Nucleus accumbens (tissue), 56 donors: ENCODE results near the gene DDX11.
"Not testable (repeated sequence)": the region's sequence is repeated elsewhere in the genome, so short reads cannot be mapped to it uniquely, and the experiment has no call there.

Source experiments
- DNase-seq, 56 donors: peaks; one replicate each; lab custom pipeline; 2025; lab: John Stamatoyannopoulos, UW

DDX11 gene

GRCh38 chr12:31119192-31119802 is 45.6 kb downstream of the DDX11 start:
- no peak for DNase-seq

DNA sequence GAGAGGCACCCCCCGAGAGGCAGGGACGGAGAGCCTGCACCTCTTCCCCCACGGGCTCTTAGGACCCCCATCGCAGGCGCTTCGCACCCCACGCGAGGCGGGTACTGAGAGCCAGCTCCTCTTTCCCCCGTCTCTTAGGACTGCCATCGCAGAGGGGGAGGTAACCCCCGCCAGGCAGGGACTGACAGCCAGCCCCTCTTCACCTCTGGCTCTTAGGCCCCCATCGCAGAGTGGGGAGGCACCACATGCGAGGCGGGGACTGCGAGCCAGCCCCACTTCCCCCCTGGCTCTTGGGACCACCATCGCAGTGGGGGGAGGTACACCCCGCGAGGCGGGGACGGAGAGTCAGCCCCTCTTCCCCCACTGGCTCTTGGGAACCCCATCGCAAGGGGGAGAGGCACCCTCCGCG is 46.1 kb downstream of the DDX11 start:
- DNase-seq = no peak

GRCh38 chr12:31120392-31121008 is 46.8 kb downstream of the DDX11 start:
- no peak for DNase-seq

DNA sequence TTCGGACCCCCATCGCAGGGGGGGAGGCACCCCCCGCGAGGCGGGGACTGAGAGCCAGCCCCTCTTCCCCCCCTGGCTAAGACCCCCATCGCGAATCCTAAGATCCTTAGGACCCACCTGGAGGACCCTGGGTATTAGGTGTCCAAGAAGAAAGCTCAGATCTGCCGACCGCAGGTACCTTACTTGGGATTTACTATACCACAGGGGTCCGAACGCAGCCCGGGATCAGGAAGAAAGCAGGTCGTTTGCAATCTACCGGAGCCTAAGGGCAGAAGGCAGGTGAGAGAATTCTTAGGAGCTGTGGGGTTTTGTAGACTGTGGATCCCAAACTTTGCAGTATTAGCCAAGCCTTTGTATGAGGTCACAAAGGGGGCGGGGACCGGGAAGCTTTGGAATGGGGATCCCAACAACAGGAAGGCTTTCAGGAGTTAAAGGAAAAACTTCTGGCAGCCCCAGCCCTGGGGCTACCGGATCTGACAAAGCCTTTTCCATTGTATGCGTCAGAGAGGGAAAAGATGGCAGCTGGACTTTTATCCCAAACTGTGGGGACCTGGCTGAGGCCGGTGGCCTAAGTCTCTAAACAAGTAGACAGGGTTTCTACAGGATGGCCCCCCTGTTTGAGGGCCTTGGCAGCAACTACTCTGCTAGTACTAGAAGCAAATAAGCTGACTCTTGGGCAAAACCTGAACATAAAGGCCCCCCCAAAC is 47.5 kb downstream of the DDX11 start:
- DNase-seq = not testable (repeated sequence)

GRCh38 chr12:31122481-31122880 is 48.8 kb downstream of the DDX11 start:
- DNase-seq = no peak

DNA sequence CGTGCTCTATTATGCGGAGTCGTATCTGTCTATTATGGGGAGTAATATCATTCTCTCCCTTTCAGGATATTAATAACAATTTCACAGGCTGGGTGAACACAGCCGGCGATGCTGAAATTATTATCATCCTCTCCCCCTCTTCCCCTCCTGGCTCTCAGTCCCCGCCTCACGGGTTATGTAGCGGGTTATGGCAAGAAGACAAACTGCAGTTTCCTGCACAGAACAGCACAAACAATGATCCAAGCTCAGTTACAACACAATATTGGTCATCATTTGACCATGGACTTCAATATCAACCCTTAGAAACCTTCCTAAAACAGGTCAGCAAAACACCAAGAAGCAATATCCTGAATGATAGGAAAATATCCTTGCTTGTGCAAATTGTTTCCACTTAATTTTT is 50.5 kb downstream of the DDX11 start:
- DNase-seq = not testable (repeated sequence)

DNA sequence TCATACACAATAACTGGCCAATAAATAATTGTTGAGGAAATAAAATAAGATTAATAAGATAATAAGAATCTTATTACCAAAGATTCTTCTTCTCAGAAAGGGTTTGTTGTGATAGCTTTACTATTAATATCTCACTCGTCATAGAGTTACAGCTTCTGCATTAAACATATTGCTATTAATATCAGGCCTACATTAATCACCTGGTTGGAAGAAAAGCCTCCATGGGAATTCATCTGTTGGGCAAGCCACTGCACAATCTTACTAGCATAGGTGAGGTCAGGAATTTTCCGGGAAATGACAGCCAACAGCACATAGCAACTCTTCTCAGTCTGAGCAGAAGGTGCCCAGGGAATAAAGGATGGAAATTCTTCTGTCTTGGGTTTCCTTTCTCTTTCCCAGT is 51.5 kb downstream of the DDX11 start:
- not testable (repeated sequence) for DNase-seq

DNA sequence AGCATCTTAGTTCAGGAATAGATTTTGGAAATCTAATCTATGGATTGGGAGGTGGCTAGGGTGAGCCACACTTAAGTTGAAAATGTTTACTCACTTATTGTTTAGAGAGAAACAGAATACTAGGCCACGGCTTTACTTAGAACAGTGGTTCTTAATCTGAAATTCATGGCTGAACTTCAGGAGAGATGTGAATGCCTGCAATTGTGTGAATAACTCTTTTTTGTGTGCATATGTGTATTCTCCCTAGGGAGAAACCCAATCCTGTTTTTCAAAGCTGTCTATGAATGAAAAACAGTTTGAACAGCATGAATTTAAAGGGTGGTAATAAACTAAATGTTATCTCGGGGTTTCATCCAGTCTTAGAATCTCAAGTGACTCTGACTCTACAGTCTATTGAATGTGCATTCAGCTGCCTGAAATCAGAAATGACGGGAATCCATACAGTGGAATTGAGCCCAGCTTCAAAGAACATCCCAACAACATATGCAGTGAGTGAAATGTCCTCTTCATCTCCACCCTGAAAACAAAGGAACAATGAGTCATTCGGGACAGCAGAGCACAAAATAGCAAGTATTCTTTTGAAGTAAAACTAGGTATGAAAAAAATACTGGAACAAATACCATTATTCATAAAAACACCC is 53.7 kb downstream of the DDX11 start:
- DNase-seq = not testable (repeated sequence)

- DNase-seq = not testable (repeated sequence)
Measured at GRCh38 chr12:31136581-31136980, 62.9 kb downstream of the DDX11 start.

DNA sequence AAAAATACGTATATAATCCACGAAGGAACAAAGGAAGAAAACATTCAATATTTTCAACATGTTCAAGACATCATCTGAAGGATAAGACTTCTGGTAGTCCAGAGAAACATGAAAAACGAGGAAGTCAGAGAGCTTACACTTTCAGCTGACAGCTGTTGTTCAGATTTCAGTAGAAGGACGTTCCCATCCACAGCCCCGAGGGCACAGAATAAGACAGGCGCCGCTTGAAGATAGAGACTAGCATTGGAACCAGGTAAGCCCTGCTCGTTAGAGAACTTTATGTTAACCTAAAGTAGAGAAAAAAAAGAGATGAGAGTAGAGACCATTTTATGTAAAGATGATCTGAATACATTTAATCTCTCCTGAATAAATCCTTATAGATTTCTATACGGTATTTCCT is 71.1 kb downstream of the DDX11 start:
- not testable (repeated sequence) for DNase-seq

GRCh38 chr12:31145296-31145695 is 71.6 kb downstream of the DDX11 start:
- not testable (repeated sequence) for DNase-seq

DNA sequence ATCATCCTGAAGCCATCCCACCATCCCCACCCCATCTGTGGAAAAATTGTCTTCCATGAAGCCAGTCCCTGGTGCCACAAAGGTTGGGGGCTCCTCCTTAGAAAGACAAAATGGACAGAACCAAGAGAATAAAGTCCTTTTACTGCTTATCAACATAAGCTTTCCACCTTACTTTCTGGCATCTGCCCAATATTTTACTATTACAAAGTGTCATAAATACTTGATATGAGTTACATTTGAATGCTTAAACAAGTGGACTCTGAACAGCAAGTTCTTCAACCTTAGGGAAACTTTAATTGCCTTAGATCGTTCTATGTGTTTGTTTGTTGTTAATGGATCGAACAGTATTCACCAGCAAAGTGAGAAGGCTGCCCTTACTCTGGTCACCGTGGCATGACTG is 73.8 kb downstream of the DDX11 start:
- not testable (repeated sequence) for DNase-seq

DNA sequence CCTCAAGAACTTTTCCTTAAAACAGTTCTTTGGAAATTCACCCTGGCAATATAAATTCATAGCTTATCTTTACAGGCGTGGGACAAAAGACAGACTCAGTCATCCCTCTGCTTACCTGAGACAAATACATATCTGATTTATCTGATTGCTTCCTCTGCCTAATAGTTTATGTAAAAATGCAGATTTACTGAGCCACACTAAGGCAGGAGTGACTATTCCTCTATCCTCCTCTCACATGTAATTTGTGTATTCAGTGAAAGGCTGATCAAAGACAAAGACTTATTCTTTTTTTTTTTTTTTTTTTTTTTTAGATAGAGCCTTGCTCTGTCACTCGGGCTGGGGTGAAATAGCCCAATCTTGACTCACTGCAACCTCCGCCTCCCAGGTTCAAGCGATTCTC is 77.1 kb downstream of the DDX11 start:
- DNase-seq = not testable (repeated sequence)
